ENCODE data around the gene TMEM108.
A peak's percentile ranks its signal among the peaks of the same experiment; 100 is the strongest.

Gene TMEM108

GRCh38 chr3:133393691-133394474 lies 355.7 kb downstream of the TMEM108 start:
- no peak for DNase-seq

GRCh38 chr3:133394561-133395311 lies 356.5 kb downstream of the TMEM108 start:
- no peak for DNase-seq

DNA sequence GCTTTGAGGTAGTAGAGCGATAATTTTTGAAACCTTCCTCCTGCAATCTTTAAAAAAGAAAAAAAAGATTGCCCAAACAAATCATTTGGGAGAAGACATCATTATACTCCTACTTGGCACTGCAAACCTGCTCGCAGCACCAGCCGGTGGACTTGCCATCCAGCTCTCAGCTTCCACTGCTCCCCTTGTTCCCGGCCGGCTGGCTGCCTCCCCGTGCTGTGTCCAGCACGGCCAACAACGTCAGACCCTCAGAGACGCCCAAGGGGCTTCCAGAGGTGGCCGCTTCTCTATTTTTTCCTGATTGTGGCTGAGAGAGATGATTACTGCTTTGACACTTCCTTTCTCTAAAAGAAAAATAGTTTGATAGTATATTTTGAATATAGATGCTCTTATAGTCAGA lies 358.7 kb downstream of the TMEM108 start:
- no peak for DNase-seq

DNA sequence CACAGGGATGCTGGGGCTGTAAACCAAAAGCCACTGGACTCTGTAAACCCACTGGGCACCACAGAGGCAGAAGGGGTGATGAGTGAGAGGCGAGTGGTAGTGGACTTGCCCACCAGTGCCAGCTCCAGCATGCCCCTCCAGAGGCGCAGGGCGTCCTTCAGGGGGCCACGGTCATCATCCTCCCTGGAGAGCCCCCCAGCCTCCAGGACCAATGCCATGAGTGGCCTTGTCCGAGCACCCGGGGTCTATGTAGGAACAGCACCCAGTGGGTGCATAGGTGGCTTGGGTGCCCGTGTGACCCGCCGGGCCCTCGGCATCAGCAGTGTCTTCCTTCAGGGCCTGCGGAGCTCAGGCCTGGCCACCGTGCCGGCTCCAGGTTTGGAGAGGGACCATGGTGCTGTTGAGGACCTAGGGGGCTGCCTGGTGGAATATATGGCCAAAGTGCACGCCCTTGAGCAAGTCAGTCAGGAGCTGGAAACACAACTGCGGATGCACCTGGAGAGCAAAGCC lies 361.9 kb downstream of the TMEM108 start, which contains the start of gene BFSP2:
TSS of gene BFSP2 (plus strand) at position 51 of the 510 bp plus-strand sequence. CDS start at position 79, 28 bp downstream.
- DNase-seq = no peak

DNA sequence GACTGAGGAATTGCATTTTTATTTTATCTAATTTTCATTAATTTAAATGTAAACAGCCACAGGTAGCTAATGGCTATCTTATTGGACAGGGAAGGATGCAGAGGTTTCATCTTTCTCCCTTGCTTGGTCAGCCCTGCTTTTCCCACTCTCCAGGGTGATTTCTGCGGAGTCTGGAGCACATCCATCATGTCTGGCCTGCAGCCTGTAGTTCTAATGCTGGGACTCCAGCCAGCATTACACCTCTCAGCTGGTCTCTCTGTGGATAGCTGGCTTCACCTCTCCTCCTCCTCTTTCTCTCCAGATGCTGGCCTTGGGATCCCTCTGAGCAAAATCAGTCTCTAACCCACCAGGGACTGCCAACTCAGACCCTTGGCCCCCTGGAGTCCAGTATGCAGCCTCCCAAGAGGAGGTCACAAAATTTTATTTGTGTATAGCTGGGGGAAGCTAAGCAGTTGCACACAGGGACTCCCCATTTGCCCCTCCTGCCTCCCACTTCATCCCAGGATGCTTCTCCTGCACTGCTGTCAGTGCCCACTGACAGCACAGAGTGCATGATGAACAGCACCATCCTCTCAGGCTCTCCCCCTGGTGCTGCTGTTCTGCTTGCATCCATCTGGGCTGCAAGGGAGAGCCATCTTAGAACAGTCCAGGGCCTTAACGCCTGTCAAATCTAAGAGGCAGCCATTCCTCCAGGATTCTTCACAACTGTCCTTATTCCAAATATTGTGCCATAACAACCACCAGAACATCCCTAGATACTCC lies 363.4 kb downstream of the TMEM108 start:
- peak; percentile 11 for DNase-seq

GRCh38 chr3:133404920-133405319 lies 366.7 kb downstream of the TMEM108 start:
- peak; percentile 25 for DNase-seq

DNA sequence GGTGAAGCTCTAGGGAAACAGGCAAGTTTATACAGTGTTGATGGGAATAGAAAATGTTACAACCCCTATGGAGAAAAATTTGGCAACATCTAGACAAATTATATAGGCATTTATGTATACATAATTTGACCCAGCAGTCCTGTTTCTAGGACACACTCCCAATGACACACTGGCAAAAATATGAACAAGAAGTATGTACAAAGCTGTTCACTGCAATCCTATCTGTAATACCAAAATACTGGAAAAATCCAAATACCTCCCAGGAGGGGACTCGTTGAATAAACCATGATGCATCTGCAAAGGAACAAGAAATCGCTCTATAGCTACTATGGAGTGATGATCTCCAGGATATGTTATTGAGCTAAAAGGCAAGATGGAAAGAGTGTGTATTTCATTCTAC lies 370.2 kb downstream of the TMEM108 start:
- no peak for DNase-seq

- DNase-seq = no peak
These were observed 370.8 kb downstream of the TMEM108 start for GRCh38 chr3:133408961-133409360.

DNA sequence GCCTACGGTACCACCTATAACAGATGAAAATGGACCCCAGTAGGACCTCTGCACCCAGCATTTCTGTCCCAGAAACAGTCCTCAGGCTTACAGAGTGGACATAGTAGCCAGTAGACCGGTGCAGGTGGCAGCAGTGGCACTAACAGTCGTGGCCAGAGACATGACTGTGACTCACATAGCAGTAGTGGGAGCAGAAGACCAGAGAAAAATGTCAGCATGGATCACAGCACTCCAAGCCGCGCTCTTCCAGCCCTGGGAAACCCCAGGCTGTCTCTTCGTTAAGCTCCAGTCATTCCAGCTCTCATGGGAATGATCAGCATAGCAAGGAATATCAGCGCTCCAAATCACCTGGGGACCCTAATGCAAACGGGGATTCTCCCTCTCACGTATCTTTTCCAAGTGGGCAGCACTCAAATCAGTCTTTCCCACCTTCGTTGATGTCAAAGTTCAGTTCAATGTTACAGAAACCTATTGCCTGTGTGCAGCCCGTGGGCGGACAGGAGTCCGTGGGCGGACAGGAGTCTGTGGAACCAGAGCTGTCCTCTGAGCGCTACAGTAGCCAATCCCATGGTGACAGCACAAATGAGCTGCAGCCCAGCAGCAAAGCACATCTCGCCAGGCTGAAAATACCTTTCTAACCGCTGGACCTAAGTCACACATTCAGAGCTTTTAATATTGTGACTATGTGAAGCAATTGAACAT lies 372.2 kb downstream of the TMEM108 start:
- peak; percentile 34 for DNase-seq

DNA sequence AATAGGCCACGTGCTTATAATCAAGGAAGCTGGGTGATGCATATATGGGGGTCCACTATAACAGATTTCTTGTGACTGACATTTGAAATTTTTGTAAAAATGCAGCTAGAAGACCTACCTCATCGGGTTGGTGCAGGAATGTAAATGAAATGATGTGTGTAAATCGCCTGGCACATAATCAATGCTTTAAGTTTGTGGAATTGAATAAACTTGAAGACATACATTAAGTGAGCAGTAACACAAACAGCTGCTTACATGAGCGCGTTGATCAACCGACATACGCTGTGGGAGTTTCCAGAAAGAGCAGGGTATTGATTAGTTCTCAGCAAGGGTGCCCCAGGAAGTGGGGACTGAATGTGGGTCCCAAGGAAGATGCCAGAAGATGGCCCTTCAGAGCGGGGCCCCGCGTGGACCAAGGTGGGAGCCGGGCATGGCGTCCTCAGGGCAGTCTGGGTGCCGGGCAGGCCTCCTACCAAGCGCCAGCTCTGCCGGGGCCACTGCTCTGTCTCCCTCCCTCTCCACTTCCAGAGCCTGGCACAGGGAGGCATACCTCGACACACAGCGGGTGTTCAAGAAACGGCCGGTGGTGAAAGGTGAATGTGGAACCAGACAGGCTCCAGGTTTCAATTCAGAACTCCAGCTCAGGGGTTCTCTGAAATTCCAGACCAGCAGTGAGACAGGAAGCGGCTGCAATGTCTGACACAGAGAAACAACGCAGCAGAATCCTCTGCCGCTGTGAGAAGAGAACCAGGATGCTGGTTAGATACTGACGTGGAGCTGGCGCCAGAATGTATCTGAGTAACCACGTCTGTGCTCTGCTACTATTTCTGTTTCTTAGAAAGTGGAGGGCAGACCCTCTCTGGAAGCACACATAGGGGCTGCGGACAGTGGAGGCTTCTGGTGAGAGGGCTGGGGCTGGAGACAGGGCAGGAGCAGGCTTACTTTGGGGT lies 374.3 kb downstream of the TMEM108 start:
- peak; percentile 67 for DNase-seq

DNA sequence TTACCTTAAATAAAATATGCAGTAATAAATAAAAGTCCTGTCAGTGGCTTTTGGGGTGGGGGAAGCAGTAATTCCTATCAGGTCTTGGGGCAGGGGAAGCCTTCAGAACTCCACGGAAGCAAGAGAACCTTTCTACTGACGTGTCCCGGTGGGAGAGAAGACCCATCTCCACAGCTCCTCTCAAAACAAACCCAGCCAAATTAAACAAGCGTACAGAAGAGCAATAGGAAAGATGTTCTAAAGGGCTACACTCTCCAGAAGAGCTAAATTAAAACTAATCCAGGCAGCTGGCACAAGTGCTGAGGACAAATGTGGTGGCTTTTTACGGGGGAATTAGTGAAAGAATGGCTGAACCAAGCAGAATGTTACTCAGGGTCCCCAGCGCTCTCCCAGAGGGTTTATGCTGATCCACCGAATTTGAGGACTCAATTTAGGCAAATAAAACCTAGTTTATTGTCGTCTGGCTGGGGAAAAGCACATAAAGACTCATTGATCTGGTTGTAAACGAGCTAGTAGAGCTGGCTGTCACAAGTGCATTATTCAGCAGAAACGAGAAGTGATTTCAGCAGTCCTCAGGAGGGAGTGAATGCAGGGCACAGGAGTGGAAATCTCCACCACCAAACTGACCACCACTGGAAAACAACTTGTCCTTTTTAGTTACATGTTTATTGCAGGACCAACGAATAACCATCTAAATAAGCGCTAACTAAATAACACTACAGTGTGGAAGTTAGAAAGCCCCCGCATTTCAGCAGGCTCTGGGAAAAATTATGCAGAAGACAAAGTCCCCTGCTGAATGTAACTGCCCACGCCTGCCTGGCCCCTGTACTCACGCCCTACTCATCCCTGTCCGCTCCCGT lies 375.2 kb downstream of the TMEM108 start:
- DNase-seq = peak; percentile 61

DNA sequence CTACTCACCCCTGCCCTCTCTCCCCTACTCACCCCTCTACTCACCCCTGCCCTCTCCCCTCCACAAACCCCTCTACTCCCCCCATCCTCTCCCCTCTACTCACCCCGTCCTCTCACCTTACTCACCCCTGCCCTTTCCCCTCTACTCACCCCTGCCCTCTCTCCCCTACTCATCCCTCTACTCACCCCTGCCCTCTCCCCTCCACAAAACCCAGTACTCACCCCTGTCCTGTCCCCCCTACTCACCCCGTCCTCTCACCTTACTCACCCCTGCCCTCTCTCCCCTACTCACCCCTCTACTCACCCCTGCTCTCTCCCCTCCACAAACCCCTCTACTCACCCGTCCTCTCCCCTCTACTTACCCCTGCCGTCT lies 375.8 kb downstream of the TMEM108 start:
- DNase-seq = no peak

DNA sequence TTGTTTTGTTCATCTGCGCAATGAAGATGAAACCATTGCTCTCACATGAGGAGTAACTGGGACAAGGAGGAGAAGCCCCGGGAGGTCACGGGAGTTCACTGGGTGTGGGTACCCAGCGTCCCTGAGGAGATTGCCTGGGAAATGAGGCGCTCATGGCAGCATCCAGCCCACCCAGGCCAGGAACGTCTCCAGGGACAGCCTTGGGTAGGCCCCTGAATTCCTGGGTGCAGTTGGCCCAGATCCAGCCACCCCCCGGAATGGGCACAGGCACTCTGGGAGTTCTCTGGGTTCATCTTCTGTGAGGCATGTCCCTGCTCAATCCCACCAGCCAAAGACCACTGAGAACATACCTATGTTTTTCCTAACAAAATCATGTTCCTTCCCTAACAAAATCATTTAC lies 380.2 kb downstream of the TMEM108 start:
- DNase-seq = no peak

DNA sequence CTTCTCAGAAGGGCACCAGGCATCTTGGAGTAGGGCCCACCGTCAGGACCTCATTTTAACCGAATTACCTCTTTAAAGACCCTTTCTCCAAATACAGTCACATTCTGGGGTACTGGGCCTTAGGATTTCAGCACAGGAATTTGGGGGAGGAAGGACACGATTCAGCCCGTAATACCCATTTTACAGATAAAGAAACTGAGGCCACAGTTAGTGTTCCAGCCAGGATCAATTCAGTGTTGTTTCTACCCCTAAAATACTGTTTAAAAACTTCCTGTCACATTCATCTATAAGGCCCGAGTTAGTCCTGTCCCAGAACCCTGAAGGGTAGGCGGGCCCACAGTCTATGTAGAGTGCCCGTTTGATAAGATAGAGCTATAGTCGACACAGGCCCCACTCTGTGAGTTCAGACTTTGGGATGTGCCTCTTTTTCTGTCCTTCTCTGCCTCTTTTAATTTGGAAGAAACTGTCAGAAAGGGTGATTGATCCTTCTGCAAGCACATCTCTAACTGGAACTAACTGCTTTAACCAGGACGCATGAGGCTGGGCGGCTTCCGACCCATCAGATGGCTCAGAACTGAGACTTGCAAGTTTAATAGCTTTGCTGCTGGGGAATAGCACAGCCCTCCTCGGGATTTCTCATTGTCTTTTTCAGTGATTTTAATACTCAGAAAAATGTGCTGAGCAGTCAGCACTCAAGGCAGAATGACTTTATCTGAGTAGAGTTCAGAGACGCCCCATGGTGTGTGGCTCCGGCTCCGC lies 381.1 kb downstream of the TMEM108 start:
- no peak for DNase-seq

DNA sequence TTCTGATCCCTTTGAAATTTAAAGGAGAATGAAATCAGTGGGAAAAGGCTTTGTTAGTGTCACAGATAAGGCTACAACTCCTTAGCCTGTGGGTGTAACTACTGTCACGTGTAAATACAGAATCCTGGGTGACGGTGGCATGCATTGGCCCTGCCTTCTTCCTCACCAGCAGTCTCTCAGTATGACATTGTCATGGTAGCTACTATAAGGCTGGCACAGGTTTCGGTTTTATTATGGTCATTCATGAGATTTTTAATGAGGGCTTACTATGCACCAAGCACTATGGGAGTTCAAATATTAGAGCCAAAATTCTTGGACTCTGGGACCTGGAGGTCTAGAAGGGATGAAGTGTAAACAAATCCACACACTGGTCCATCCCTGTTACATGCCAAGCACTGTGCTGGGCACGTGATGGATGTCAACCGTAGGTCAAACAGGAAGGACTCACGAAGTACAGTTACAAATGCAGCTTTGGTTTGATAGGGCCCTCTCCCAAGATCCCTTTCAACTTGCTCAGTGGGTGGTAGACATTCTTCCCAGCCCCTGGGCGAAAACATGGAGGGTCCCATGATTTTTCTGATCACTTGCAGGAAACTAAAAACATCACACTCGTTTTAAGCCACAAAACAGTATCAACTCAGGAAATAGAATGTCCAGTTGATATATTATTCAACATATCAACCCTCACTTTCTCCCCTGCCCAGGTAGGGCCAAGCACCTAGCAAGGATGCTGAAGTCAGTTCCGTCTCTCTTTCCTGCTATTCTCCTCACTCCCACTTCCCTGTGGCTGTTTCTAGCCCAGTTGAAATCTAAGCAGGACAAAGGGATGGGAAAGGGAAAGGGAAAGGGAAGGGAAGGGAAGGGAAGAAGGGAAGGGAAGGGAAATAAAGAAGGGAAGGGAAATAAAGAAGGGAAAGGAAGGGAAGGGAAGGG lies 387.0 kb downstream of the TMEM108 start:
- no peak for DNase-seq

- DNase-seq = no peak
These were observed 387.7 kb downstream of the TMEM108 start for GRCh38 chr3:133425898-133426297.

DNA sequence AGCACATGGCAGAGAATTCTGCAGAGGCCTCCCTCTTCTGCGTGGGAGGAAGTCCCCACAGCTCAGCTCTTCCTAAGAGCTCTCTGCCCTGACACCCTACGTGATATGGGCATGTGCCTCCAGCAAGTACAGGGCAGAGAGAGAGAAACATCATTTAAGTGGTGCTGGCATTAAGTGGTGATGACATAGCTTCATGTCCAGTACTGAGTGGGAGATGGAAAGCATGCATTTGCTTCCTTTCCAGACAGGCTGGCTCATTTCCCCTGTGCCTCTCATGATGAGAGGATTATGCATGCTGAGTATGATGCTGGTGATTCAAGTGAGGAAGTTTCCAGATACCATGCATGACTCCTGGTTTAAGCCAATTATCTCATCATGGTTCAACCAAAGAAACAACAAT lies 388.5 kb downstream of the TMEM108 start:
- DNase-seq = no peak

GRCh38 chr3:133428552-133428951 lies 390.4 kb downstream of the TMEM108 start:
- no peak for DNase-seq
